ENCODE results near the gene CAD. TPM values are rescaled to one million over a fixed set of nuclear protein-coding genes. Genes with fewer than 3 reads are reported as not detected.

CAD gene
- total and polyA plus RNA-seq, 9 of the 15 experiments (the other 6 are each of a cell fraction or from before 2014, with no cell fraction given) = 7.5 to 126 (median 33.7) TPM

DNA sequence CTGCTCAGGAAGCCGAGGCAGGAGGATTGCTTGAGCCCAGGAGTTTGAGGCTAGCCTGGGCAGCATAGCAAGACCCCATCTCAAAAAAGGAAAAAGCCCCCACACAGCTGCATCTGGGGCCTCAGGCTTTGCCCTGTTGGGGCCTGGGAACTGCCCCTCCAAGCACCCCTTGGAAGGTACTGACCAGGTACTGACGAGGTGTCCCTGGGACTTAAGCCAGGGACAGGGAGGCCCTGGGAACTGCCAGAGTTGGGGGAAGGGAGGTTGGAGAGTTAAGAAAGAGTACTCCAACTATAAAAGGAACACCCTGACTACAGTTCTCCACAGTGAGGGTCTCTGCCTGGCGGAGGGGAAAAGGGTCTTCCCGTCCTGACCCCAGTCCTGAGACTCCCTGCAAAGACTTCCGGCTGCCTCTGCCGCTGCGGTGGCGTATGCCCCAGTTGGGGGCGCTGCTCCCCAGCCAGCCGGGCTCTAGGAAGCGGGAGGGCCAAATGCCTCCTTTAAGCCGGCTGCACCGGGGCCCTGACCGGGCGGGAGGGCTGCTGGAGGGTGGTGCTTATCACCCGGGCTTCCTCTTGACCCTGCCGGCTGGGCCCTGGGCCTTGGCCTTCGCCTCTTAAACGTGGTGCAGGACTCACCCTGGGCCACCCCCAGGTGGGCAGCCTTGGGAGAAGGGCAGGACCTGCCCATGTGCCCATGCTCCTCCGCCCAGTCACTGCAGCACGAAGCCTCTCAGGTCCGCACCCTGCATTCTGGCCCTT lies 32.9 kb downstream of the CAD start (continued):
- TF ChIP-seq, protein P1, sequence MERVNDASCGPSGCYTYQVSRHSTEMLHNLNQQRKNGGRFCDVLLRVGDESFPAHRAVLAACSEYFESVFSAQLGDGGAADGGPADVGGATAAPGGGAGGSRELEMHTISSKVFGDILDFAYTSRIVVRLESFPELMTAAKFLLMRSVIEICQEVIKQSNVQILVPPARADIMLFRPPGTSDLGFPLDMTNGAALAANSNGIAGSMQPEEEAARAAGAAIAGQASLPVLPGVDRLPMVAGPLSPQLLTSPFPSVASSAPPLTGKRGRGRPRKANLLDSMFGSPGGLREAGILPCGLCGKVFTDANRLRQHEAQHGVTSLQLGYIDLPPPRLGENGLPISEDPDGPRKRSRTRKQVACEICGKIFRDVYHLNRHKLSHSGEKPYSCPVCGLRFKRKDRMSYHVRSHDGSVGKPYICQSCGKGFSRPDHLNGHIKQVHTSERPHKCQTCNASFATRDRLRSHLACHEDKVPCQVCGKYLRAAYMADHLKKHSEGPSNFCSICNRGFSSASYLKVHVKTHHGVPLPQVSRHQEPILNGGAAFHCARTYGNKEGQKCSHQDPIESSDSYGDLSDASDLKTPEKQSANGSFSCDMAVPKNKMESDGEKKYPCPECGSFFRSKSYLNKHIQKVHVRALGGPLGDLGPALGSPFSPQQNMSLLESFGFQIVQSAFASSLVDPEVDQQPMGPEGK (CRISPR knock-in tag; IDR thresholded peaks at IDR 0.05; ENCODE audit: borderline replicate concordance) = no peak
- TF ChIP-seq PURB (CRISPR knock-in tag; IDR thresholded peaks at IDR 0.05; ENCODE audit: low read depth) = no peak
- peak; percentile 23; the same call in 1 of the 2 replicates for TF ChIP-seq NFIC (IDR thresholded peaks at IDR 0.05)
- TF ChIP-seq SMC3 (conservative IDR thresholded peaks at IDR 0.05; ENCODE audit: insufficient read depth, low read depth, low read length) = peak; percentile 92
- TF ChIP-seq XRCC4 (IDR thresholded peaks at IDR 0.05; ENCODE audit: extremely low read depth, insufficient read depth, insufficient read length) = no peak
- TF ChIP-seq SIX5 (IDR thresholded peaks at IDR 0.05; ENCODE audit: borderline replicate concordance in 1 of 2, insufficient read depth in 1 of 2, low read depth in 1 of 2, low read length in 2 of 2) = no peak
- TF ChIP-seq, protein P2, sequence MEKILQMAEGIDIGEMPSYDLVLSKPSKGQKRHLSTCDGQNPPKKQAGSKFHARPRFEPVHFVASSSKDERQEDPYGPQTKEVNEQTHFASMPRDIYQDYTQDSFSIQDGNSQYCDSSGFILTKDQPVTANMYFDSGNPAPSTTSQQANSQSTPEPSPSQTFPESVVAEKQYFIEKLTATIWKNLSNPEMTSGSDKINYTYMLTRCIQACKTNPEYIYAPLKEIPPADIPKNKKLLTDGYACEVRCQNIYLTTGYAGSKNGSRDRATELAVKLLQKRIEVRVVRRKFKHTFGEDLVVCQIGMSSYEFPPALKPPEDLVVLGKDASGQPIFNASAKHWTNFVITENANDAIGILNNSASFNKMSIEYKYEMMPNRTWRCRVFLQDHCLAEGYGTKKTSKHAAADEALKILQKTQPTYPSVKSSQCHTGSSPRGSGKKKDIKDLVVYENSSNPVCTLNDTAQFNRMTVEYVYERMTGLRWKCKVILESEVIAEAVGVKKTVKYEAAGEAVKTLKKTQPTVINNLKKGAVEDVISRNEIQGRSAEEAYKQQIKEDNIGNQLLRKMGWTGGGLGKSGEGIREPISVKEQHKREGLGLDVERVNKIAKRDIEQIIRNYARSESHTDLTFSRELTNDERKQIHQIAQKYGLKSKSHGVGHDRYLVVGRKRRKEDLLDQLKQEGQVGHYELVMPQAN (IDR thresholded peaks at IDR 0.05; ENCODE audit: borderline replicate concordance) = no peak
- TF ChIP-seq PHF8 (IDR thresholded peaks at IDR 0.05; ENCODE audit: borderline replicate concordance, low read length) = peak; percentile 9; the same call in 1 of the 2 replicates
- peak; percentile 69 for TF ChIP-seq GABPA (tag; conservative IDR thresholded peaks at IDR 0.05; ENCODE audit: low read depth)
- TF ChIP-seq, protein P3, sequence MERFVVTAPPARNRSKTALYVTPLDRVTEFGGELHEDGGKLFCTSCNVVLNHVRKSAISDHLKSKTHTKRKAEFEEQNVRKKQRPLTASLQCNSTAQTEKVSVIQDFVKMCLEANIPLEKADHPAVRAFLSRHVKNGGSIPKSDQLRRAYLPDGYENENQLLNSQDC (CRISPR knock-in tag; IDR thresholded peaks at IDR 0.05) = no peak
- no peak for TF ChIP-seq ZNF12 (CRISPR knock-in tag; IDR thresholded peaks at IDR 0.05)
- TF ChIP-seq ZSCAN32 (CRISPR knock-in tag; IDR thresholded peaks at IDR 0.05) = no peak
- no peak for TF ChIP-seq PHF21A (IDR thresholded peaks at IDR 0.05; ENCODE audit: borderline replicate concordance, low read depth)
- TF ChIP-seq SMARCA5 (IDR thresholded peaks at IDR 0.05) = no peak
- TF ChIP-seq PHTF2 (CRISPR knock-in tag; IDR thresholded peaks at IDR 0.05) = no peak
- peak; percentile 6 for TF ChIP-seq ZFP36 (IDR thresholded peaks at IDR 0.05; ENCODE audit: low read depth, low read length, partially characterized antibody)
- no peak for TF ChIP-seq ZNF79 (CRISPR knock-in tag; IDR thresholded peaks at IDR 0.05; ENCODE audit: low read depth)
- no peak for TF ChIP-seq MAFF (IDR thresholded peaks at IDR 0.05; ENCODE audit: low read length)
- TF ChIP-seq ZNF175 (CRISPR knock-in tag; IDR thresholded peaks at IDR 0.05; ENCODE audit: low read depth) = no peak
- no peak for TF ChIP-seq ARNT (IDR thresholded peaks at IDR 0.05)
- TF ChIP-seq MAFK (IDR thresholded peaks at IDR 0.05; ENCODE audit: low read length) = no peak
- peak; percentile 80 for TF ChIP-seq STAG1 (CRISPR knock-in tag; IDR thresholded peaks at IDR 0.05; ENCODE audit: borderline replicate concordance)
- no peak for TF ChIP-seq TGIF2 (CRISPR knock-in tag; IDR thresholded peaks at IDR 0.05)
- TF ChIP-seq ARID1B (IDR thresholded peaks at IDR 0.05) = peak; percentile 16; the same call in 1 of the 2 replicates
- no peak for TF ChIP-seq KLF13 (tag; IDR thresholded peaks at IDR 0.05; ENCODE audit: borderline replicate concordance, low read depth)
- TF ChIP-seq NBN (IDR thresholded peaks at IDR 0.05; ENCODE audit: low read depth) = no peak
